NCI-H2227 (cell line): ENCODE measurements around the gene CKAP5.

Source experiments
- DNase-seq: peaks from one replicate; lab custom pipeline; 2025; ENCODE audit not compliant: unreplicated experiment; lab: John Stamatoyannopoulos, UW

The CKAP5 gene

DNA sequence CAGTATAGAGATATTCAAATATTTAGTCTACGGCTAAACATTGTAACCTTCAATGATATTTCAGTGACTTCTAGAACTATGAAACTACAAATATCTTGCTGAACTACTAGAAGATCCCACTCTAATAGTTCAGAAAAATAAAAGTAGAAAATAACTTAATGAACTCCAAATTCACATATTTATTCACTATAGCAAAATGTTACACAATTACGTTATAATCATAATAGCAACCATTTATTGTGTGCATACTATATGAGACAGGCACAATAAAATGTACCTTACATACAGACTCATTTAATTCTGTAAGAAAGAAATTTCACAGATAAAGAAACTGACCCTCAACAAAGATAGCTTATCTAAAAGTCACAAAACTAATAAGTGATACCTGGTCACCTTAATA is 69.2 kb downstream of the CKAP5 start:
- DNase-seq = no peak

DNA sequence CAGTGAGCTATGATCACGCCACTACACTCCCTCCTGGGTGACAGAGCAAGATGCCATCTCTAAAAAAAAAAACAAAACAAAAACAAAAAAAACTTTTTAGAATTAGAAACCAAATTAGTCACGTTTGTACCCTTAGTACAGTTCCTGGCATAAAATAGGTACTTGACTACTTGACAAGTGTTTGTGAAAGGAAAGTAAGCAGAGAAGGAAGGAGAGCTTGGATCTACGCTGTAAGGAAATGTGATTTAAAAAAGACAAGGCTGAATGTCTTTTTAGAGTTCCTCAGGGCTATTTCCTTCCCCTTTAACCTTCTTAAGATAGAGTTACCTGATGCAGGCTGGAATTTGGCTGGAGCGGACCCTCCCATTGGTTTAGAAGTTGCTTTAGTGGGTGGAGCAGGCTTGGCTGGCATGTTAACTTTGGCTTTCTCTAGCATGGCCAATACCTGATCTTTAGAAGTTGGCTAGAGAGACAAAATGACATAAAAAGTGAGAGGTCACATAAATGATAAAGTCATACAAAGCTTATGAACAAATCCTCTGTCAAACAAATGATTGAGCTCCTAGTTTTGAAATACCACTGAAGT is 76.4 kb downstream of the CKAP5 start:
- no peak for DNase-seq

DNA sequence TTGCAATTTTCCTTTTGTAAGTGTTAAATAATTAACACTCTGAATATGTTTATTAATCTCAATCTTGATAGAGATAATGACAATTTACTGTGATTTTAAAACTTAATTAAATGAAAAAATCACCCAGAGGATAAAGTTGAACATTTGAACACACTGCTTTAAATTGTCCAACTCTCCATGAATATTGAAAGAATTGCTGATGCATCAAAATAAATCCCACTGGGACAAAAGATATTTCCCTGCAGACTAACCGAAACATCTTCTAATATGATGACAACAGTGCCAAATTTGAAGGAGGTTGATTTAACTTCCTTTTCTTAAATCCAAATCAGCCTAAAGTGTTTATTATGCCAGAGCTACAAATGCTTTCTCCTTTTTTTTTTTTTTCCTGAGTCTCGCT is 79.4 kb downstream of the CKAP5 start:
- no peak for DNase-seq

DNA sequence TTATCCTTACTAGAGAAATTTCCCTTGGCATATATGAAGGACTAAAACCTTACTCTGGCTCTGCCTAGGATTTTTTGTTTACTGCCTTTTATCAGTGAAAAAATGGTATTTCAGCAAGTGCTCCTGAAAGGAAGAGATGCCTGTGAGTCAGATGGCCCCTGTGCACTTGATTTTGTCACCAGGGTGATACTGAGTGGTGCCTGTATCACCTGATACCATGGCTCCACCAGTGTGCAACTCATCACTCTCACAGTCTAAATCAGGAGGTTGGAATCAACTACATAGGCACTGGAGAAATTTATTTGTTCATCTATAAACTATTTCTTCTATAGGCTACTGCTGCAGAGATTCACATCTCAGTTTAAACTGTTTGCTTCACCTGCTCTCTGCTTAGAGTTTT is 83.8 kb downstream of the CKAP5 start:
- no peak for DNase-seq

DNA sequence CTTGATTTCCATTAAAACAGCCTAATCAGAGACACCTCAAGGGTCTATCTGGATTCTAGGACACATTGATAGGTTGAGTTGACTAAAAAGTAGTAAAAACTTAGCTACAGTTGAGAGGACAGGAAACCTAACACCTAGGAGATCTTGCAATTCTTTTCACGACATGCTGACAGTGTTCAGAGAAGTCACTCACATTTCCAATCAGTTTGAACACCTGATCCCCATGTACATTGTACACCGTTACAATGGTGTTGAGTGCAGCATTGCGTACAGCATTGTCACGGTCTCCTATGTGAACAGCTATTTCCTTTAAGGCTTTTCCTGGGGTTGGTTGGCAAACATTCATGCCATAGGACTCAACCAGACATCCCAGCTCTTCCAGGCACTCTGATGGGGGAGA is 84.3 kb downstream of the CKAP5 start:
- DNase-seq = no peak

DNA sequence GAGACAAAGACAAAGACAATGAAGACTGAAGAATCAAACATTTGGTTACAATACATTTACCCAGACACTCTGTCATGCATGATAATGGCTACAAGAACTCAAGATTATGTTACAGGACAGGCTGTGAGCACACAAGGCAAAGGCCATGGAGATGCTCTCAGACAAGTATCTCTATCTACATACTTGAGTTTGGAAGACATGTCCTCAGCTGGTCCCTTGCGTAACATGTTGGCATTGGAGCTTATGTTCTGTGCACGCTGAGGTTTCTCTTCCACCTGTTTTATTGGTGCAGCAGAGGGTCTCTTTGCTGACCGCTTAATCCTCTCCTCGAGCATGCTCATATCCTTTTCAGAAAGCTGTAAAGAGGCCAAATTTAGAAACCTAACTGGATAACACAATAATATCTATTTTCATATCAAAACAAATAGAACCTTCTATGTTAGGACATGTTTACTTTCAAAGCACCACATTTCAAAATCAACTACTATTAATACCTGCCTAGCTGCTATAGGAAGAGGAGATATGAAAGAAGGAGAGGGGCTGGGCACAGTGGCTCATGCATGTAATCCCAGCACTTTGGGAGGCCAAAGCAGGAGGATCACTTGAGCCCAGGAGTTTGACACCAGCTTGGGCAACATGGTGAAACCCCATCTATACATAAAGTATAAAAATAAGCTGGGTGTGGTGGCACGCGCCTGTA is 85.5 kb downstream of the CKAP5 start:
- no peak for DNase-seq

DNA sequence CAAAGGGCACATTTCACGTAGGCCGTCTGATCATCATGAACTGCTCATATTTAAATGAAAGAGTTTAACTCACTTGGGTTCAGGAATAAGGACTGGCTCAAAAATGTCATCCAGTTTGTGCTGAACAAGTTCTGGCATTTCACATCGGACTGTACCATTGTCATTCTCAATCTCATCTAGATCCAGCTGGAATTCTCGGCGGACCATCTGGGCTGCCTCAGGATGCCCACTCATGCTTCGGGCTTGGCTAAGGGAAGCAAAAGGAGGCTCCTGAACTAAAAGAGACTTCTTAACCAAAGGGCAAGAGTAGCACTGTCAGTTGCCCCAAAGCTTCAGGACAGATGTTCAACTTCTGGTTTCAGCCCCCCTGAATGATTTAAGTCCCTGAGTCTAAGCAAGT is 86.9 kb downstream of the CKAP5 start:
- DNase-seq = no peak

DNA sequence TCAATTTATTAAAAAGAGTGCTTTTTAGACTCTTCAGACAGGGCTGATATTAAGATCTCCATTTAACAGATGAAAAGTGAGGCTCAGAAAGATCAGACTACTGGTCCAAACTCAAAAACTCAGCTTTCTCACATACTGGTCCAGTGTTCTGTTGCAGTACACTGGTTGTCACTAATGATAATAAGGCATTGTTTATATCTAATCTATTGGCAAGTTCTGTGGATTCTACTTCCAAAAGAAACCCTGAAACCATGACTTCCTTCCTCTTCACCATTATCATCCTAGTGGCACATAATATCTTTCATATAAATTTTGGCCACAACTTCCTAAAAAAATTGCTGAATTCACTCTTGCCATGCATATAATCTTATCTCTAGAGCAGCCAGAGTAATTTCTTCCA is 90.1 kb downstream of the CKAP5 start:
- no peak for DNase-seq

DNA sequence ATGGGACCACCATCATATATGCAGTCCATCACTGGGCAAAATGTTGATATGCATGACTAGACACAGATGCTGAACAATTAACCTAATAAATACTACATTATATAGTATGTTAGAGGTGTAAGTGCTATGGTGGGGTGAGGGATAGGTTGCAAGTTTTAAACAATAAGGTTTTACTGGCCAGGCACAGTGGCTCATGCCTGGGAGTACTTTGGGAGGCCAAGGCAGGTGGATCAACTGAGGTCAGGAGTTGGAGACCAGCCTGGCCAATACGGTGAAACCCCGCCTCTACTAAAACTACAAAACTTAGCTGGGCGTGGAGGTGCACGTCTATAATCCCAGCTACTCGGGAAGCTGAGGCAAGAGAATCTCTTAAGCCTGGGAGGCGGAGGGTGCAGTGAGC is 98.9 kb downstream of the CKAP5 start:
- DNase-seq = no peak

DNA sequence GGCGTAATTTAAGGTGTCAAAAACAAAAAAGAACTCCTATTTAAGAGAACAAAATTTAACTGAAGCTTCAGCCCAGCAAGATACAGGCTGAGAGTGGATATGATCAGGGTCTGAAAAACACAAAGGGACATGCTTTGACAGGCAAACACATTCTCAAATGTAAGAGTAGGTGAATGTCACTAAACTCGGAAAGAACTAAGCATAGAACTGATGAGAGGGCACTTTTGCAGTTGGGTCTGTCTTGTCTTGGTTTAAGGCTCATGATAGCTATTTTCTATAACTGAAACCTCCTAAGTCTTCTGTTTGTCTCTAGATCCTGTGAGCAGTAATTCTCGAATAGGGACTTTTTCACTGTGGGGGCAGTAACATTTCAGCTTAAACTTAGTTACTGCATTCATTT is 100.1 kb downstream of the CKAP5 start:
- DNase-seq = no peak

DNA sequence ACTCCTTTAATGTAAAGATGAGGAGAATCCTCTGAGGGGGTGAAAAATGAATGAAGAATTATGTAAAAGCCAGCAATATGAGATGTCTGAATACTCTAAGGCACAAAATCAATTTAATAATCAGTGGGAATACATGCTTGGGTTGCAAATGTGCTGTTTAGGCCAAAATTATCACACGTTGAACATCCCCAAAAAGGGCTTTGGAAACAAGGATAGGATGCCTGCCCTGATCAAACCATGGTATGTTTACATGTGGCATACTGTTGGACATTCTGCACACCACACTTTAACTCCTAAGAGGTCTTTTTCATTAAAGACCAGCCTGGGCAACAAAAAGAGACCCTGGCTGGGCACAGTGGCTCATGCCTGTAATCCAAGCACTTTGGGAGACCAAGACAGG is 100.8 kb downstream of the CKAP5 start:
- DNase-seq = no peak

DNA sequence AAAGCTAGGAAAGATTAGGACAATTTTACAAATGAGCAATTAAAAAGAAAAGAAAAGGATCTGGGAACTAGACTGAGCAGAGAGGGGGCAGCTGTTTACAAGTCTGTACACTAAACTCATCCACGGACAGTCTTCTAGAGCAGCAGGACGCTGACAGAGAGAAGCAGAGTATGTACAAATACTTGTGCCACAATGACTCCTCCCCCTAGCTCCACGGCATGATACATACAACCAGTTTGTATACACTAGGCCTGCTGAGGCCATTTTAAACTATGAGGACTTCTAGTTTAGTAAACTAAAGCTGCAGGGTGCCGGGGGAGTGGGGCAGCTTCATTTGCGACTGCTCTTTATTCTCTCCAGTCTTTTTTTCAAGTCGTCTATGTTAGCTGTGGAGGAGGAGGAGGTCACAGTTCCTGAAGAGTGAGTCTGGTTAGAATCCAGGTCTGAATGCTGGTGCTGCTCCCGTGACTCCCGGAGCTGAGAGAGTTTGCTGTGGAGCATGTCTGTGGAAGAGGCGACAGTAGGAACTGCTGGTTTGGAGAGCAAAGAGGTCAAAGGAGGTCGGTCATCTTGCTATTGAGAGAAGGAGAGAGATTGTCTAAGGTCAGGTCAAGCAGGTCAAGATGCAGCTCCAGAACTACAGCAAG is 102.3 kb downstream of the CKAP5 start:
- DNase-seq = no peak

DNA sequence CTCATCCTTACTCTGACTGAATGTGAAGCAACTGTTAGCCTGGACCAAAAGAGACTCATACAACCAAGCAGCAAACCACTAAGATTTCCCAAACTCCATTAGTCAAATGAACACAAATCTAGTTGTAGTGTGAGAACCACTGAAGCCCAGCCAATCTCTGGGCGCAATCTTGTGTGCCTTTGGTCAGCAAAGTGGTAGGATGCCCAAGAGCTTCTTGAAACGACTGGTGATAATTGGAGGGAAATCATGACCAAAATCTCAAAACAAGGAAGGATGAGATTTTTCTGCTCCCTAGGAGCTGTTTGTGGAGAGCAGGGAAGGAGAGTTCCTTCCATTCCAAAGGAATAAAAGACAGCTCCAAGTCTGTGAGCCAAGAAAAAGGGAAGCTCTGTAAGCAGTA is 103.0 kb downstream of the CKAP5 start:
- DNase-seq = no peak

DNA sequence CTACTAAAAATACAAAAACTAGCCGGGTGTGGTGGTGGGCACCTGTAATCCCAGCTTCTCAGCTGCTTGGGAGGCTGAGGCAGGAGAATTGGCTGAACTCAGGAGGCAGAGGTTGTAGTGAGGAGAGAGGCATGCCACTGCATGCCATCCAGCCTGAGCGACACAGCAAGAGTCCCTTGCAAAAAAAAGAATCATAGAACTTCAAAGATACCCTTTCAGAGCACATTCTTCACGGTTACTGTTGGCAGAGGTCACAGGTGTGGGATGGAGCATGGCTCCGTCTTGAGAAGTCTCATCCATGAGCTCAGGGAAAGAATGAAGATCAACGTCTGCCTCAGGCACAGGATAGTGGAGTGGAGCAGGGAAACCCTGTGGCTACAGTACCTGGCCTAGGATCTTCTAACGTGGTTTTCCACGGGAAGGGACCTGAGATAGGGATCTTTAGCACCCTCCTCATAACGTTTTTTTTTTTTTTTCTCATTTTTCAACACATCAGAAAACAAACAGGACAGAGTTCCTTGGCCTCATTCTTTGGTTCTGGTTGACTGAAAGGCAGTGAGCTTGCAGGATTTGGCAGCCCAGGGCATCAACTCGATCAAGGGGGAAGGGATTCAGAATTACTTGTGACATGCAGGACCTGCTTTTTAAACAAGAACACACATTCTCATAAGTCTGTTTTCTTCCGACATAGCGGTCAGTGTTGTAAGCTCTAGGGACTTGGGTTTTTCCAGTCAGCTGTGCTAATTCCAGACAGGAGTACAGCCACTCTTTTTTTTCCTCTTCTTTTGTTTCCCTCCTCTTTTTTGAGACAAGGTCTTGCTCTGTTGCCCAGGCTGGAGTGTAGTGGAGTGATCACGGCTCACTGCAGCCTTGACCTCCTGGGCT is 104.2 kb downstream of the CKAP5 start:
- DNase-seq = no peak

DNA sequence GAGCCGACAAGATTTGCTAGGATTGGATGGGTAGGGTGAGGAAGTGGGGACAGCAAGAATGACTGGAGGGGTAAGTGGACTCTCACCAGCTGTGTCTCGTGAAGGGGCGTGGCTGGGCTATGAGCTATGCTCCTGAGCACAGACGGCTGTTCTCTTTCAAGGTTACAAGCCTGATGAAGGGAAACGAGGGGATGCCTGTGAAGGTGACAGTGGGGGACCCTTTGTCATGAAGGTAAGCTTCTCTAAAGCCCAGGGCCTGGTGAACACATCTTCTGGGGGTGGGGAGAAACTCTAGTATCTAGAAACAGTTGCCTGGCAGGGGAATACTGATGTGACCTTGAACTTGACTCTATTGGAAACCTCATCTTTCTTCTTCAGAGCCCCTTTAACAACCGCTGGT is 107.2 kb downstream of the CKAP5 start:
- no peak for DNase-seq

DNA sequence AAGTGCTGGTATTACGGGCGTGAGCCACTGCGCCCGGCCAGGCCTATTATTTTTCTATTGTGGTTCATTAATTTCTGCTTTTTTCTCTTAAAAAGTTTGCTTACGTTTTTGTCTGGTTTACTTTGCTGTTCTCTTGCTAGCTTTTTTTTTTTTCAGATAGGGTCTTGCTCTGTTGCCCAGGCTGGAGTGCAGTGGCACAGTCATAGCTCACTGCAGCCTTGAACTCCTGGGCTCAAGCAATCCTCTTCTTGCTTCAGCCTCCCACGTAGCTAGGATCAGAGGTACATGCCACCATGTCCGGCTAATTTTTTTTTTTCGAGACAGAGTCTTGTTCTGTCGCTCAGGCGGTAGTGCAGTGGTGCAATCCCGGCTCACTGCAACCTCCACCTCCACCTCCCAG is 108.4 kb downstream of the CKAP5 start:
- DNase-seq = no peak

DNA sequence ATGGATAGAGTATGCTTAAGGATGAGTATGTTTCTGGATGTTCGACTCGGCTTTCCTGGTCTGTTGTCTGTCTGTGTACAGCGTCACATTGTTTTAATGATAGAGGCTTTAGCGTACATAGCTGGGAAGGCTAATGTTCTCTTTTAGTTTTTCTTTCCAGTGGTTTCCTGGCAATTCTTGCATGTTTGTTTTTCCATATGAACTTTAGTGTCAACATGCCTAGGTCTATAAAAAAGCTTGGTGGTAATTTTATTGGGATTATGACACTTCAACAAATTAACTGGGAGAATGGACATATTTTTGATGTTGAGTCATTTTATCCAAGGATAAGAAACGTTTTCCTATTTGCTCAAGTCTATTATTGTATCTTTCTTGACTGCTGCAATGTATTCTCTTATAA is 109.5 kb downstream of the CKAP5 start:
- no peak for DNase-seq

DNA sequence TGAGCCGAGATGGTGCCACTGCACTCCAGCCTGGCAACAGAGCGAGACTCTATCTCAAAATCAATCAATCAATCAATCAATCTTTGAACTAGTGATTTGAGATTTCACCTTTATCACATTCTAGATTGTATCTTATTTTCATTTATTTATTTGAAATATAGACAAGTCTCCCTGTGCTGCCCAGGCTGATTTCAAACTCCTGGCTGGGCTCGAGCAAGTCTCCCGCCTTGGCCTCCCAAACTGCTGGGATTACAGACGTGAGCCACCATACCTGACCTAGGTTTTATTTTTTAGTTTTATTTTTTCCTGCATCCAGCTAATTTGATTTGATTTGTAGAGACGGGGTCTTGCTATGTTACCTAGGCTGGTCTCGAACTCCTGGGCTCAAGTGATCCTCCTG is 109.9 kb downstream of the CKAP5 start:
- no peak for DNase-seq

DNA sequence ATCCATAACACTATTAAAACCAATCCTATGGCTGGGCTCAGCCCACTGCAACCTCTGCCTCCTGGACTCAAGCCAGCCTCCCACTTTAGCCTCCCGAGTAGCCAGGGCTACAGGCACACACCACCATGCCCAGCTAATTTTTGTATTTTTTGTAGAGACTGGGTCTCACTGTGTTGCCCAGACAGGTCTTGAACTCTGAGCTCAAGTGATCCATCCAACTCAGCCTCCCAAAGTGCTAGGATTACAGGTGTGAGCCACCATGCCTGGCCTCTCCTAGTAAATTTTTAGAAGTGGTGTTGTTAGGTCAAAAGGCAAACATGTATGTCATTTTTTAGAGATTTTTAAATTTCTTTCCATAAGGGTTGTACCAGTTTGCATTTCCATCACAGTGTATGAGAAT is 112.8 kb downstream of the CKAP5 start:
- no peak for DNase-seq

DNA sequence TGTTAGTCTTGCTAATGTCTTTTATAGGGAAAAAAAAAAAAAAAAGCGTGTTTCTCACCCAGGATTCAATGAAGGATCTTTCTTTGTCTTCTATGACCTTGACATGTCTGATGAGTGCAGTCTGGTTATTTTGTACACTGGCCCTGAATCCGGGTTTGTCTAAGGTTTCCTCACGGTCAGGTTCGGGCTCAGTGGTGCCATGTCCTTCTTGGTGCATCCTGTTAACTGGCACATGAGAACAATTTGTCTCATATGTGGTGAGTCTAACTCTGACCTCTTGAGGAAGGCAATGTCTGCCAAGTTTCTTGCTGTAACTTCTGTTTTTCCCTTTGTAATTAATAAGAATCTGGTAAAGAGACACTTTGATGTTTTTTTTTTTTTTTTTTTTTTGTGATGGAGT is 114.5 kb downstream of the CKAP5 start:
- no peak for DNase-seq

DNA sequence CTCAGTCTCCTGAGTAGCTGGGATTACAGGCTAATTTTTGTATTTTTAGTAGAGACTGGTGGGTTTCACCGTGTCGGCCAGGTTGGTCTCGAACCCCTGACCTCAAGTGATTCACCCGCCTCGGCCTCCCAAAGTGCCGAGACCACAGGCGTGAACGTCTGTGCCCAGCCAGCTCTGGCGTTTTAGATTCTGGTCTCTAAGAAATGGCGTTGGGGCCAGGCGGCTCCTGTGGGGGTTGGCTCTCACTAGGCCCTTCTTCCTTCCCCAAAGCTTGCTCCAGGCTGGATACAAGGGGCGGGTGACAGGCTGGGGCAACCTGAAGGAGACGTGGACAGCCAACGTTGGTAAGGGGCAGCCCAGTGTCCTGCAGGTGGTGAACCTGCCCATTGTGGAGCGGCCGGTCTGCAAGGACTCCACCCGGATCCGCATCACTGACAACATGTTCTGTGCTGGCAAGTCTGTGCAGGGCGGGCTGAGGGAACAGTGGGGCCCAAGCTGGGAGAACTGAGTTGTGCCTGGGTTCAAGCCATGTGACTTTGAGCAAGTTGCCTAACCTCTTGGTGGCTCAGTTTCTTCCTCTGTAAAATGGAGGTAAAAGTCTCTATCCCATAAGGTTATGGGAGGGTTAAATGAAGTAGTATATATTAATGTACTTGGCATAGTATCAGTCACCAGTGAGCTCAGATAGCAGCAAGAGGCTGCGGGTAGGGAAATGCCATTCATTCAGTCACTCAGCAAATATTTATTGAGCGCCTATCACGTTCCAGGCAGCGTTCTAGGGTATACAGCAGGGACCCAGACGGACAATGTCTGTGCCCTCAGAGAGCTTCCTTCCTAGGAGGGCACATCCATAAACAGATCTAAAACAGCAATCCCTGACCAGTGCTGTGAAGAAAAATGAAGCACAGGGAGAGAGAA is 116.7 kb downstream of the CKAP5 start:
- DNase-seq = no peak
